ENCODE results near the gene ITGB6.

- TF ChIP-seq CTCF (IDR thresholded peaks at IDR 0.05; ENCODE audit: extremely low read depth in 1 of 2, insufficient read depth in 1 of 2, low read depth in 1 of 2, low read length in 2 of 2) (no peak), MYC (IDR thresholded peaks at IDR 0.05; ENCODE audit: low read depth, low read length) (no peak), POLR2A (IDR thresholded peaks at IDR 0.05; ENCODE audit: low read depth, low read length) (no peak)
Observed at GRCh38 chr2:160124571-160124970, 75.5 kb downstream of the ITGB6 start.
